ENCODE measurements around the gene ANKRD37.

The ANKRD37 gene

GRCh38 chr4:185352741-185353140 is 43.9 kb upstream of the ANKRD37 start:
- TF ChIP-seq ZC3H10 (CRISPR knock-in tag; IDR thresholded peaks at IDR 0.05) (no peak), PPARA (CRISPR knock-in tag; IDR thresholded peaks at IDR 0.05; ENCODE audit: borderline replicate concordance) (no peak), TCF4 (CRISPR knock-in tag; IDR thresholded peaks at IDR 0.05; ENCODE audit: borderline replicate concordance) (no peak), ZNF8 (CRISPR knock-in tag; IDR thresholded peaks at IDR 0.05) (no peak), GLIS3 (CRISPR knock-in tag; IDR thresholded peaks at IDR 0.05) (no peak), ZNF70 (CRISPR knock-in tag; IDR thresholded peaks at IDR 0.05) (no peak), CSDC2 (CRISPR knock-in tag; IDR thresholded peaks at IDR 0.05) (no peak), TOX (CRISPR knock-in tag; IDR thresholded peaks at IDR 0.05; ENCODE audit: borderline replicate concordance) (no peak), RARB (CRISPR knock-in tag; IDR thresholded peaks at IDR 0.05) (no peak), SNAI2 (CRISPR knock-in tag; IDR thresholded peaks at IDR 0.05) (no peak), ZFP30 (CRISPR knock-in tag; IDR thresholded peaks at IDR 0.05) (no peak), ESRRG (CRISPR knock-in tag; IDR thresholded peaks at IDR 0.05) (no peak), CSRNP3 (CRISPR knock-in tag; IDR thresholded peaks at IDR 0.05) (no peak), OSR1 (CRISPR knock-in tag; IDR thresholded peaks at IDR 0.05) (no peak), BACH2 (CRISPR knock-in tag; IDR thresholded peaks at IDR 0.05; ENCODE audit: borderline replicate concordance) (no peak), ZFP3 (CRISPR knock-in tag; IDR thresholded peaks at IDR 0.05) (no peak), ISL1 (CRISPR knock-in tag; IDR thresholded peaks at IDR 0.05) (no peak), TSHZ2 (CRISPR knock-in tag; IDR thresholded peaks at IDR 0.05) (no peak)
- TF ChIP-seq, protein P1, sequence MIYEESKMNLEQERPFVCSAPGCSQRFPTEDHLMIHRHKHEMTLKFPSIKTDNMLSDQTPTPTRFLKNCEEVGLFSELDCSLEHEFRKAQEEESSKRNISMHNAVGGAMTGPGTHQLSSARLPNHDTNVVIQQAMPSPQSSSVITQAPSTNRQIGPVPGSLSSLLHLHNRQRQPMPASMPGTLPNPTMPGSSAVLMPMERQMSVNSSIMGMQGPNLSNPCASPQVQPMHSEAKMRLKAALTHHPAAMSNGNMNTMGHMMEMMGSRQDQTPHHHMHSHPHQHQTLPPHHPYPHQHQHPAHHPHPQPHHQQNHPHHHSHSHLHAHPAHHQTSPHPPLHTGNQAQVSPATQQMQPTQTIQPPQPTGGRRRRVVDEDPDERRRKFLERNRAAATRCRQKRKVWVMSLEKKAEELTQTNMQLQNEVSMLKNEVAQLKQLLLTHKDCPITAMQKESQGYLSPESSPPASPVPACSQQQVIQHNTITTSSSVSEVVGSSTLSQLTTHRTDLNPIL (CRISPR knock-in tag; IDR thresholded peaks at IDR 0.05; ENCODE audit: low read depth) = no peak
- ATAC-seq = no peak

- no peak for ATAC-seq
- TF ChIP-seq PPARA (CRISPR knock-in tag; IDR thresholded peaks at IDR 0.05; ENCODE audit: borderline replicate concordance) = no peak
- TF ChIP-seq ZNF565 (CRISPR knock-in tag; conservative IDR thresholded peaks at IDR 0.05; ENCODE audit: low read depth) = no peak
- TF ChIP-seq, protein P2, sequence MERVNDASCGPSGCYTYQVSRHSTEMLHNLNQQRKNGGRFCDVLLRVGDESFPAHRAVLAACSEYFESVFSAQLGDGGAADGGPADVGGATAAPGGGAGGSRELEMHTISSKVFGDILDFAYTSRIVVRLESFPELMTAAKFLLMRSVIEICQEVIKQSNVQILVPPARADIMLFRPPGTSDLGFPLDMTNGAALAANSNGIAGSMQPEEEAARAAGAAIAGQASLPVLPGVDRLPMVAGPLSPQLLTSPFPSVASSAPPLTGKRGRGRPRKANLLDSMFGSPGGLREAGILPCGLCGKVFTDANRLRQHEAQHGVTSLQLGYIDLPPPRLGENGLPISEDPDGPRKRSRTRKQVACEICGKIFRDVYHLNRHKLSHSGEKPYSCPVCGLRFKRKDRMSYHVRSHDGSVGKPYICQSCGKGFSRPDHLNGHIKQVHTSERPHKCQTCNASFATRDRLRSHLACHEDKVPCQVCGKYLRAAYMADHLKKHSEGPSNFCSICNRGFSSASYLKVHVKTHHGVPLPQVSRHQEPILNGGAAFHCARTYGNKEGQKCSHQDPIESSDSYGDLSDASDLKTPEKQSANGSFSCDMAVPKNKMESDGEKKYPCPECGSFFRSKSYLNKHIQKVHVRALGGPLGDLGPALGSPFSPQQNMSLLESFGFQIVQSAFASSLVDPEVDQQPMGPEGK (CRISPR knock-in tag; IDR thresholded peaks at IDR 0.05; ENCODE audit: borderline replicate concordance) = no peak
- no peak for TF ChIP-seq ISL1 (CRISPR knock-in tag; IDR thresholded peaks at IDR 0.05)
- no peak for TF ChIP-seq OSR1 (CRISPR knock-in tag; IDR thresholded peaks at IDR 0.05)
- TF ChIP-seq ZNF8 (CRISPR knock-in tag; IDR thresholded peaks at IDR 0.05) = no peak
- TF ChIP-seq CSRNP3 (CRISPR knock-in tag; IDR thresholded peaks at IDR 0.05) = no peak
- TF ChIP-seq BACH2 (CRISPR knock-in tag; IDR thresholded peaks at IDR 0.05; ENCODE audit: borderline replicate concordance) = no peak
- TF ChIP-seq CSDC2 (CRISPR knock-in tag; IDR thresholded peaks at IDR 0.05) = no peak
- TF ChIP-seq POU6F1 (CRISPR knock-in tag; IDR thresholded peaks at IDR 0.05; ENCODE audit: borderline replicate concordance, low read depth) = no peak
- no peak for TF ChIP-seq TOX (CRISPR knock-in tag; IDR thresholded peaks at IDR 0.05; ENCODE audit: borderline replicate concordance)
- no peak for TF ChIP-seq ZNF70 (CRISPR knock-in tag; IDR thresholded peaks at IDR 0.05)
These were observed 39.4 kb upstream of the ANKRD37 start for GRCh38 chr4:185357211-185357610.
